Measurements from ENCODE around the gene WNT7A. TPM values are rescaled to one million over a fixed set of nuclear protein-coding genes. Genes with fewer than 3 reads are reported as not detected.

The WNT7A gene
- total and polyA plus RNA-seq, 2 donors (not counting 1 experiment from before 2014, with no cell fraction given): not detected

- Histone ChIP-seq H2AFZ (ENCODE audit: insufficient read depth, low read depth, low read length, poor library complexity, severe bottlenecking) (no peak overlapping the region), H3K9me3 (ENCODE audit: control extremely low read depth in 1 of 3, control insufficient read depth in 2 of 3, insufficient read depth in 1 of 3, low read length in 2 of 3) (no peaks in the 10 kb centered on the region), H3K9ac (ENCODE audit: low read length) (no peak overlapping the region), H3K4me3 (ENCODE audit: control extremely low read depth in 1 of 5, extremely low read depth in 1 of 5, insufficient read depth in 1 of 5, low read depth in 2 of 5, low read length in 4 of 5) (no peak overlapping the region), H4K20me1 (ENCODE audit: control insufficient read depth, insufficient read depth, low read length, poor library complexity, severe bottlenecking) (no peaks in the 10 kb centered on the region), H3K4me2 (replicated peaks; ENCODE audit: low read depth, low read length, poor library complexity, severe bottlenecking) (no peak overlapping the region), H3K79me2 (ENCODE audit: control insufficient read depth, insufficient read depth, low read length) (no peaks in the 10 kb centered on the region), H3K27me3 (replicated peaks in 1 of 4; ENCODE audit: control extremely low read depth in 1 of 4, control insufficient read depth in 3 of 4, insufficient read depth in 4 of 4, low read length in 3 of 4) (peaks cover 0 to 7% (median 0%) of the 10 kb centered on the region in 4 experiments), H3K36me3 (replicated peaks in 1 of 2; ENCODE audit: control extremely low read depth in 1 of 2, control insufficient read depth in 1 of 2, extremely low read depth in 1 of 2, insufficient read depth in 2 of 2, low read length in 1 of 2) (no peaks in the 10 kb centered on the region), H3K27ac (ENCODE audit: low read length in 2 of 2) (no peak overlapping the region), H3K4me1 (ENCODE audit: control insufficient read depth in 2 of 2, insufficient read depth in 2 of 2, low read length in 2 of 2) (no peaks in the 10 kb centered on the region)
- no peak overlapping the region for H3K27ac Mint-ChIP-seq
- ChIA-PET POLR2A (no interaction called here), CTCF (no interaction called here)
- H3K27me3 Mint-ChIP-seq: peaks cover 3% of the 10 kb centered on the region
- TF ChIP-seq EZH2 (IDR thresholded peaks at IDR 0.05; ENCODE audit: borderline replicate concordance, insufficient read depth, low read depth, low read length, poor library complexity, severe bottlenecking) (no peak), CTCF (IDR thresholded peaks at IDR 0.05) (no peak)
- H3K9me3 Mint-ChIP-seq (ENCODE audit: insufficient read depth): no peaks in the 10 kb centered on the region
- DNase-seq (no peak), ATAC-seq (ENCODE audit: low read depth) (no peak)
- H3K4me1 Mint-ChIP-seq: no peaks in the 10 kb centered on the region
- intact Hi-C loops (cut with micrococcal nuclease): no loop called here
- 73% methylated on average over 4 of the region's 4 CpGs for WGBS (ENCODE audit: insufficient coverage)
- H3K4me3 Mint-ChIP-seq: no peak overlapping the region
These were observed 38.0 kb downstream of the WNT7A start for GRCh38 chr3:13841826-13842225.

- POLR2A ChIA-PET: no interaction called here
These were observed 38.7 kb downstream of the WNT7A start for GRCh38 chr3:13841141-13841540.

More at GRCh38 chr3:13841141-13841540, 38.7 kb downstream of the WNT7A start:
- no peak for TF ChIP-seq EZH2 (IDR thresholded peaks at IDR 0.05; ENCODE audit: borderline replicate concordance, insufficient read depth, low read depth, low read length, poor library complexity, severe bottlenecking)
- TF ChIP-seq CTCF (IDR thresholded peaks at IDR 0.05): no peak
- H3K27ac Mint-ChIP-seq: no peak overlapping the region
- H3K27ac ChIP-seq (ENCODE audit: low read length in 2 of 2): no peak overlapping the region
- ATAC-seq (ENCODE audit: low read depth) (no peak), DNase-seq (no peak)
- H3K36me3 ChIP-seq (replicated peaks in 1 of 2; ENCODE audit: control extremely low read depth in 1 of 2, control insufficient read depth in 1 of 2, extremely low read depth in 1 of 2, insufficient read depth in 2 of 2, low read length in 1 of 2): no peaks in the 10 kb centered on the region
- H3K27me3 Mint-ChIP-seq: peaks cover 7% of the 10 kb centered on the region
- no peaks in the 10 kb centered on the region for H4K20me1 ChIP-seq (ENCODE audit: control insufficient read depth, insufficient read depth, low read length, poor library complexity, severe bottlenecking)
- H3K4me2 ChIP-seq (replicated peaks; ENCODE audit: low read depth, low read length, poor library complexity, severe bottlenecking): no peak overlapping the region
- no peak overlapping the region for H3K4me3 ChIP-seq (ENCODE audit: control extremely low read depth in 1 of 5, extremely low read depth in 1 of 5, insufficient read depth in 1 of 5, low read depth in 2 of 5, low read length in 4 of 5)
- H3K9ac ChIP-seq (ENCODE audit: low read length): no peak overlapping the region
- H3K4me3 Mint-ChIP-seq: no peak overlapping the region
- no peaks in the 10 kb centered on the region for H3K9me3 ChIP-seq (ENCODE audit: control extremely low read depth in 1 of 3, control insufficient read depth in 2 of 3, insufficient read depth in 1 of 3, low read length in 2 of 3)
- no peak overlapping the region for H2AFZ ChIP-seq (ENCODE audit: insufficient read depth, low read depth, low read length, poor library complexity, severe bottlenecking)
- H3K4me1 Mint-ChIP-seq: no peaks in the 10 kb centered on the region
- no peaks in the 10 kb centered on the region for H3K4me1 ChIP-seq (ENCODE audit: control insufficient read depth in 2 of 2, insufficient read depth in 2 of 2, low read length in 2 of 2)
- no peaks in the 10 kb centered on the region for H3K9me3 Mint-ChIP-seq (ENCODE audit: insufficient read depth)
- WGBS (ENCODE audit: insufficient coverage): 100% methylated on average over 3 of the region's 8 CpGs
- intact Hi-C loops (cut with micrococcal nuclease): no loop called here
- no peaks in the 10 kb centered on the region for H3K79me2 ChIP-seq (ENCODE audit: control insufficient read depth, insufficient read depth, low read length)
- H3K27me3 ChIP-seq (replicated peaks in 1 of 4; ENCODE audit: control extremely low read depth in 1 of 4, control insufficient read depth in 3 of 4, insufficient read depth in 4 of 4, low read length in 3 of 4): peaks cover 0 to 7% (median 0%) of the 10 kb centered on the region in 4 experiments
- CTCF ChIA-PET: no interaction called here

All from B cell (primary cell).